Measurements from ENCODE around the gene B3GNT8.
"Not testable (repeated sequence)": the region's sequence is repeated elsewhere in the genome, so short reads cannot be mapped to it uniquely, and the experiment has no call there.

Gene B3GNT8

GRCh38 chr19:41426952-41427646 lies at the start of gene B3GNT8:
B3GNT8 (minus strand) TSS chr19:41427374; CDS start chr19:41426778, 596 bp downstream.
- DNase-seq = no peak

GRCh38 chr19:41476583-41476982 lies 49.4 kb upstream of the B3GNT8 start:
- DNase-seq = no peak

- not testable (repeated sequence) for DNase-seq
Observed at GRCh38 chr19:41463257-41464256, 36.4 kb upstream of the B3GNT8 start.

GRCh38 chr19:41462497-41462896 lies 35.3 kb upstream of the B3GNT8 start:
- no peak for DNase-seq

- no peak for DNase-seq
Observed at GRCh38 chr19:41457241-41457640, 30.1 kb upstream of the B3GNT8 start.

- DNase-seq = no peak
Observed at GRCh38 chr19:41456342-41456918, 29.3 kb upstream of the B3GNT8 start.

- no peak for DNase-seq
Observed at GRCh38 chr19:41455936-41456335, 28.8 kb upstream of the B3GNT8 start.

GRCh38 chr19:41452584-41453275 lies 25.6 kb upstream of the B3GNT8 start:
- DNase-seq = no peak

GRCh38 chr19:41449865-41450178 lies 22.6 kb upstream of the B3GNT8 start:
- DNase-seq = no peak

- DNase-seq = peak; percentile 8 to 56
Observed at GRCh38 chr19:41449079-41449864, 22.1 kb upstream of the B3GNT8 start.

GRCh38 chr19:41447732-41448332 lies 20.7 kb upstream of the B3GNT8 start:
- no peak for DNase-seq

GRCh38 chr19:41445575-41445974 lies 18.4 kb upstream of the B3GNT8 start:
- no peak for DNase-seq

GRCh38 chr19:41443813-41444455 lies 16.8 kb upstream of the B3GNT8 start:
- DNase-seq = no peak

GRCh38 chr19:41442473-41443355 lies 15.5 kb upstream of the B3GNT8 start, which contains the start of gene ERICH4:
ERICH4 (plus strand) TSS chr19:41443156; CDS start chr19:41443170, 14 bp downstream.
- no peak for DNase-seq

- no peak for DNase-seq
Observed at GRCh38 chr19:41441321-41441945, 14.3 kb upstream of the B3GNT8 start.

GRCh38 chr19:41439441-41440222 lies 12.5 kb upstream of the B3GNT8 start, which contains the start of gene DMAC2:
DMAC2 (minus strand) TSS chr19:41439912; CDS start chr19:41439899, 13 bp downstream.
- DNase-seq = peak; percentile 97

GRCh38 chr19:41437944-41438574 lies 10.9 kb upstream of the B3GNT8 start:
- DNase-seq = no peak

GRCh38 chr19:41436674-41436951 lies 9.4 kb upstream of the B3GNT8 start:
- no peak for DNase-seq

Measured in NCI-H446 (cell line).